Measurements from ENCODE around the gene ZBTB5.

Gene ZBTB5

GRCh38 chr9:37436540-37436939 lies 28.7 kb downstream of the ZBTB5 start:
- DNase-seq (ENCODE audit: low spot score) = no peak
- TF ChIP-seq, protein P1, sequence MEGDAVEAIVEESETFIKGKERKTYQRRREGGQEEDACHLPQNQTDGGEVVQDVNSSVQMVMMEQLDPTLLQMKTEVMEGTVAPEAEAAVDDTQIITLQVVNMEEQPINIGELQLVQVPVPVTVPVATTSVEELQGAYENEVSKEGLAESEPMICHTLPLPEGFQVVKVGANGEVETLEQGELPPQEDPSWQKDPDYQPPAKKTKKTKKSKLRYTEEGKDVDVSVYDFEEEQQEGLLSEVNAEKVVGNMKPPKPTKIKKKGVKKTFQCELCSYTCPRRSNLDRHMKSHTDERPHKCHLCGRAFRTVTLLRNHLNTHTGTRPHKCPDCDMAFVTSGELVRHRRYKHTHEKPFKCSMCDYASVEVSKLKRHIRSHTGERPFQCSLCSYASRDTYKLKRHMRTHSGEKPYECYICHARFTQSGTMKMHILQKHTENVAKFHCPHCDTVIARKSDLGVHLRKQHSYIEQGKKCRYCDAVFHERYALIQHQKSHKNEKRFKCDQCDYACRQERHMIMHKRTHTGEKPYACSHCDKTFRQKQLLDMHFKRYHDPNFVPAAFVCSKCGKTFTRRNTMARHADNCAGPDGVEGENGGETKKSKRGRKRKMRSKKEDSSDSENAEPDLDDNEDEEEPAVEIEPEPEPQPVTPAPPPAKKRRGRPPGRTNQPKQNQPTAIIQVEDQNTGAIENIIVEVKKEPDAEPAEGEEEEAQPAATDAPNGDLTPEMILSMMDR (IDR thresholded peaks at IDR 0.05; ENCODE audit: borderline replicate concordance, control extremely low read depth, extremely low read depth, insufficient read depth, missing control alignments) = no peak
- in situ Hi-C loops (cut with MboI; ENCODE audit: low sequenced_read_pairs, unreplicated experiment) = no loop called here

- in situ Hi-C loops (cut with MboI; ENCODE audit: low sequenced_read_pairs, unreplicated experiment) = no loop called here
- TF ChIP-seq, protein P1 (IDR thresholded peaks at IDR 0.05; ENCODE audit: borderline replicate concordance, control extremely low read depth, extremely low read depth, insufficient read depth, missing control alignments) = no peak
- no peak for DNase-seq (ENCODE audit: low spot score)
Observed at GRCh38 chr9:37433867-37434371, 31.3 kb downstream of the ZBTB5 start.

DNA sequence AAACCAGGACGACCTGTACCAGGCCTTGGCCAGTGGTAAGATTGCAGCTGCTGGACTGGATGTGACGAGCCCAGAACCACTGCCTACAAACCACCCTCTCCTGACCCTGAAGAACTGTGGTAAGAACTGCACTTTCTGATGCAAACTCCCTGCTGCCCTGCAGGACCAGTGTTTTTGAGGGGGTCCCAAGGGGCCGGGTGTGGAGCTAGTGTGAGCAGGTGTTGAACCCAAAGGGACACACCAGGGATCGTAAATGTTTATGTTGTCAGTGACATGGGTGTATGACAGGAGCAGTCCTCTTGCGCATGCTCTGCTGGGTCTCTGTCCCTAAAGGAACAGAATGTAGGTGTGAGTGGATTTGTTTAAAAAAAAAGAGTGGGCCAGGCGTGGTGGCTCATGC lies 33.2 kb downstream of the ZBTB5 start:
- TF ChIP-seq, protein P1 (IDR thresholded peaks at IDR 0.05; ENCODE audit: borderline replicate concordance, control extremely low read depth, extremely low read depth, insufficient read depth, missing control alignments) = no peak
- in situ Hi-C loops (cut with MboI; ENCODE audit: low sequenced_read_pairs, unreplicated experiment) = no loop called here
- DNase-seq (ENCODE audit: low spot score) = no peak

GRCh38 chr9:37430841-37431597 lies 34.2 kb downstream of the ZBTB5 start:
- no peak for DNase-seq (ENCODE audit: low spot score)
- TF ChIP-seq, protein P1 (IDR thresholded peaks at IDR 0.05; ENCODE audit: borderline replicate concordance, control extremely low read depth, extremely low read depth, insufficient read depth, missing control alignments) = no peak
- in situ Hi-C loops (cut with MboI; ENCODE audit: low sequenced_read_pairs, unreplicated experiment) = no loop called here

DNA sequence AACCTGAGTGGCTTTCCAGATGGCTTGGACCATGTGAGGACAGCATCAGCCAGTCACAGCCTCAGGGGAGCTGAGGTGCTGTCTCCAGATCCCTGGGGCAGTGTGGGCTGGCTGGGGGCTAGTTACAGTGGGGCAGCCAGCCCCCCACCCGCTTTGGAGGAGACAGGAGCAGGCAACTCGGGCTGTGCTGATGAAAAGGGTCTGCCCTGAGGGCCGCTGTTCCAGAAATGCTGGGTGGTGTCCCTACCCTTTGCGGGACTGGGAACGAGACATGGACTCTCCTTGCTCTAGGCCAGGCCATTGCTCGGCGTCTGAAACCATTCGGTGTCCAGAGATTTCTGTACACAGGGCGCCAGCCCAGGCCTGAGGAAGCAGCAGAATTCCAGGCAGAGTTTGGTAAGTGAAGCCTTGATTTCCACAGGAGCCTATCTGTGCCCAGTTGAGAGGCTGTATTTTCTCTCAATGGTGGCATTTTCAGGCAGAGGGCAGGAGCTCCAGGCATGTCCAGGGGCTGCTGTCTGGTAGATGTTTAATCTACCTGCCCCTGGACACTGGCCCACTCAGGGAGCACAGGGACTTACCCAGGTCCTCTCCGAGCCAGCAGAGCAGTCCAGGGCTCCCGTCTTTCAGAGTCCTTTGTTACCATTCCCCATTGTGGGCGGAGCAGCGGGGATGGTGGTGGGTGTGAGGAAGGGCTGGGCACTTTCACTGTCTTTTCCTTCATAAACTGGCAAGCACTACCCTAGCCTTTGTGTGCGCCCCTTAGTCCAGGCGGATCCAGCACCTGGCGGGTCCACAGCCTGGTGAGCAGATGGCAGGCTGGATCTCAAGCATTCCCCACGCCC lies 35.6 kb downstream of the ZBTB5 start:
- TF ChIP-seq, protein P1 (IDR thresholded peaks at IDR 0.05; ENCODE audit: borderline replicate concordance, control extremely low read depth, extremely low read depth, insufficient read depth, missing control alignments) = no peak
- DNase-seq (ENCODE audit: low spot score) = no peak
- in situ Hi-C loops (cut with MboI; ENCODE audit: low sequenced_read_pairs, unreplicated experiment) = no loop called here

DNA sequence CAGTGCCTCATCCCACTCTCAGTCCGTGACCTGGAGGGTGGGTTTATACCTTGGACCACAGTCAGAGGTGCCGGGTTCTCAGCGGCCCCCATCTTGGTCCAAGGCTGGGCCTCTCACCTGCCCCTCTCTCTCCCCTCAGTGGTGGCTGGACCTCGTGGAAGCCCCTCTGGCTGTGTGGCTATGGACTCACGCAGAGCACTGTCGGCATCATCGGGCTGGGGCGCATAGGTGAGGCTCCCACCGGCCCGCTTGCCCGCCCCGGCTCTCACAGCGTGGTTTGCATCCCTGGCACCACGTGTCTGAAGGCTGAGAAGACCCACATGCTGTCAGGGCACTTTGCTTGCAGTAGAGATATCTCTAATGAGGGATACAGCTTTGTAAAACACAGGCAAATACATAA lies 36.9 kb downstream of the ZBTB5 start:
- in situ Hi-C loops (cut with MboI; ENCODE audit: low sequenced_read_pairs, unreplicated experiment) = no loop called here
- DNase-seq (ENCODE audit: low spot score) = no peak
- TF ChIP-seq, protein P1 (IDR thresholded peaks at IDR 0.05; ENCODE audit: borderline replicate concordance, control extremely low read depth, extremely low read depth, insufficient read depth, missing control alignments) = no peak

Data from GM13976 (cell line).